ENCODE data around the gene HGD. TPM values are rescaled to one million over a fixed set of nuclear protein-coding genes. Genes with fewer than 3 reads are reported as not detected.

HGD gene
- polyA plus RNA-seq, 1 of the 3 experiments (the other 2 are of a cell fraction), result not detected

DNA sequence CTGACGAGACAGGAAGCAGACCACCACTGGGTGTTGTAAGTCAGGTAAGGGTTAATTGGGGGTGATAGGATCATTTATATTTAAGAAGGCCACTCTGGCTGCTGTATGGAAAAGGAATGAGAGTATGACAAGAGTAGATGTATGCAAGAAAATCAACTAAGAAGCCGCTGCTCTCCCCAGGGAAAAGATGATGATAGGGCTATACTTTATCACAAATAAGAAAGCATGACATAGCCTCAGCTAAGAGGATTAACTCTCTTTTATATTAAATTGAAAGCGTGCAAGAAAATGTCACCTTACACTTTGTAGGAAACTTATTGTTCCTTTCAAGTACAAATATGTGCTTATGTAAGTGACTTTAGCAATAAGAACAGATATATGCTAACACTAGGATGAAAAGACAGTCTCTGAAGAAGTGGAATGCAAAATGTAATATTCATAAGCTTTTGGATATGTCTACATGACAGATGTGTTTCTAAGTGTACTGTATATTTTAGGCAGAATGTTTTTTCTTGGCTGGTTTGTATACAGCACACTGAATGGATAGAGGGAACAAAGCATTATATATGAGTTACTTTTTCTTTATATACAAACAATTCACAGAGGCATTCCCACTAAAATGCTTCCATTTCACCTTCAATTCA is 94.6 kb downstream of the HGD start:
- Histone ChIP-seq H2AFZ (ENCODE audit: low read depth) (no peak overlapping the region), H3K9me2 (no peaks in the 10 kb centered on the region), H3K4me3 (ENCODE audit: low read depth in 2 of 2, low read length in 1 of 2) (no peak overlapping the region), H3F3A (replicated peaks; ENCODE audit: insufficient read depth) (no peaks in the 10 kb centered on the region), H3K79me2 (ENCODE audit: insufficient read depth) (no peaks in the 10 kb centered on the region), H3K4me1 (ENCODE audit: control insufficient read depth in 1 of 2, insufficient read depth in 2 of 2, low read depth in 1 of 2, low read length in 1 of 2) (no peaks in the 10 kb centered on the region), H3K9me3 (no peaks in the 10 kb centered on the region), H3K9ac (no peak overlapping the region), H3K4me2 (no peak overlapping the region), H3K27me3 (ENCODE audit: insufficient read depth) (no peaks in the 10 kb centered on the region), H3K36me3 (replicated peaks in 1 of 2; ENCODE audit: control insufficient read depth in 1 of 2, insufficient read depth in 2 of 2, low read length in 1 of 2) (no peaks in the 10 kb centered on the region), H4K20me1 (ENCODE audit: insufficient read depth) (no peaks in the 10 kb centered on the region), H3K27ac (ENCODE audit: low read depth in 2 of 2, low read length in 1 of 2) (no peak overlapping the region)
- ChIA-PET POLR2A (no interaction called here), CTCF (interaction anchor here (0.7 to 0.9 kb wide), 2 partner anchors 26 to 27 kb away, joined by 3 to 4 read pairs; no protein-coding TSS in a partner anchor)
- no peak for TF ChIP-seq MEF2A (IDR thresholded peaks at IDR 0.05; ENCODE audit: borderline replicate concordance, low read depth)
- TF ChIP-seq, protein P1, sequence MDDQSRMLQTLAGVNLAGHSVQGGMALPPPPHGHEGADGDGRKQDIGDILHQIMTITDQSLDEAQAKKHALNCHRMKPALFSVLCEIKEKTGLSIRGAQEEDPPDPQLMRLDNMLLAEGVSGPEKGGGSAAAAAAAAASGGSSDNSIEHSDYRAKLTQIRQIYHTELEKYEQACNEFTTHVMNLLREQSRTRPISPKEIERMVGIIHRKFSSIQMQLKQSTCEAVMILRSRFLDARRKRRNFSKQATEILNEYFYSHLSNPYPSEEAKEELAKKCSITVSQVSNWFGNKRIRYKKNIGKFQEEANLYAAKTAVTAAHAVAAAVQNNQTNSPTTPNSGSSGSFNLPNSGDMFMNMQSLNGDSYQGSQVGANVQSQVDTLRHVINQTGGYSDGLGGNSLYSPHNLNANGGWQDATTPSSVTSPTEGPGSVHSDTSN (IDR thresholded peaks at IDR 0.05), result no peak
- no peak for TF ChIP-seq TEAD4 (IDR thresholded peaks at IDR 0.05; ENCODE audit: borderline replicate concordance, insufficient read depth)
- no peak for TF ChIP-seq JUND (IDR thresholded peaks at IDR 0.05)
- TF ChIP-seq TCF12 (IDR thresholded peaks at IDR 0.05), result no peak
- TF ChIP-seq RCOR1 (IDR thresholded peaks at IDR 0.05; ENCODE audit: low read length), result no peak
- TF ChIP-seq RFX5 (IDR thresholded peaks at IDR 0.05; ENCODE audit: low read length), result no peak
- TF ChIP-seq, protein P2, sequence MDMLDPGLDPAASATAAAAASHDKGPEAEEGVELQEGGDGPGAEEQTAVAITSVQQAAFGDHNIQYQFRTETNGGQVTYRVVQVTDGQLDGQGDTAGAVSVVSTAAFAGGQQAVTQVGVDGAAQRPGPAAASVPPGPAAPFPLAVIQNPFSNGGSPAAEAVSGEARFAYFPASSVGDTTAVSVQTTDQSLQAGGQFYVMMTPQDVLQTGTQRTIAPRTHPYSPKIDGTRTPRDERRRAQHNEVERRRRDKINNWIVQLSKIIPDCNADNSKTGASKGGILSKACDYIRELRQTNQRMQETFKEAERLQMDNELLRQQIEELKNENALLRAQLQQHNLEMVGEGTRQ (IDR thresholded peaks at IDR 0.05; ENCODE audit: borderline replicate concordance, low read depth, low read length), result no peak
- no peak for TF ChIP-seq MXI1 (IDR thresholded peaks at IDR 0.05; ENCODE audit: low read depth, low read length)
- no peak for TF ChIP-seq SIN3A (IDR thresholded peaks at IDR 0.05; ENCODE audit: borderline replicate concordance, low read depth, low read length)
- TF ChIP-seq, protein P3, sequence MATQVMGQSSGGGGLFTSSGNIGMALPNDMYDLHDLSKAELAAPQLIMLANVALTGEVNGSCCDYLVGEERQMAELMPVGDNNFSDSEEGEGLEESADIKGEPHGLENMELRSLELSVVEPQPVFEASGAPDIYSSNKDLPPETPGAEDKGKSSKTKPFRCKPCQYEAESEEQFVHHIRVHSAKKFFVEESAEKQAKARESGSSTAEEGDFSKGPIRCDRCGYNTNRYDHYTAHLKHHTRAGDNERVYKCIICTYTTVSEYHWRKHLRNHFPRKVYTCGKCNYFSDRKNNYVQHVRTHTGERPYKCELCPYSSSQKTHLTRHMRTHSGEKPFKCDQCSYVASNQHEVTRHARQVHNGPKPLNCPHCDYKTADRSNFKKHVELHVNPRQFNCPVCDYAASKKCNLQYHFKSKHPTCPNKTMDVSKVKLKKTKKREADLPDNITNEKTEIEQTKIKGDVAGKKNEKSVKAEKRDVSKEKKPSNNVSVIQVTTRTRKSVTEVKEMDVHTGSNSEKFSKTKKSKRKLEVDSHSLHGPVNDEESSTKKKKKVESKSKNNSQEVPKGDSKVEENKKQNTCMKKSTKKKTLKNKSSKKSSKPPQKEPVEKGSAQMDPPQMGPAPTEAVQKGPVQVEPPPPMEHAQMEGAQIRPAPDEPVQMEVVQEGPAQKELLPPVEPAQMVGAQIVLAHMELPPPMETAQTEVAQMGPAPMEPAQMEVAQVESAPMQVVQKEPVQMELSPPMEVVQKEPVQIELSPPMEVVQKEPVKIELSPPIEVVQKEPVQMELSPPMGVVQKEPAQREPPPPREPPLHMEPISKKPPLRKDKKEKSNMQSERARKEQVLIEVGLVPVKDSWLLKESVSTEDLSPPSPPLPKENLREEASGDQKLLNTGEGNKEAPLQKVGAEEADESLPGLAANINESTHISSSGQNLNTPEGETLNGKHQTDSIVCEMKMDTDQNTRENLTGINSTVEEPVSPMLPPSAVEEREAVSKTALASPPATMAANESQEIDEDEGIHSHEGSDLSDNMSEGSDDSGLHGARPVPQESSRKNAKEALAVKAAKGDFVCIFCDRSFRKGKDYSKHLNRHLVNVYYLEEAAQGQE (IDR thresholded peaks at IDR 0.05; ENCODE audit: low read depth, low read length), result no peak
- TF ChIP-seq GABPA (IDR thresholded peaks at IDR 0.05; ENCODE audit: low read depth), result no peak
- no peak for DNase-seq
- 59% methylated on average over 3 of the region's 3 CpGs for WGBS (ENCODE audit: low lambda C conversion rate)

Small RNAs within 50 kb of the gene (small RNA-seq; reads per million reads assigned to genes)
- gene MTCO1P29 (0 reads per million in 7 experiments), gene MTCO2P29 (0 reads per million in 7 experiments)

Other genes starting within 250 kb of the HGD start
- 329 and 454 TPM in 2 replicates for gene FSTL1, start 231.2 kb downstream of the HGD start, polyA plus RNA-seq (2012; rRNA removed)
- 239 and 332 TPM in 2 replicates for gene NDUFB4, start 85.9 kb downstream of the HGD start, polyA plus RNA-seq (2012; rRNA removed)
- 2.2 and 3.5 TPM in 2 replicates for gene RABL3, start 60.3 kb upstream of the HGD start, polyA plus RNA-seq (2012; rRNA removed)
- gene GTF2E1, start 60.5 kb upstream of the HGD start, polyA plus RNA-seq (2012; rRNA removed), result 5.7 and 7.7 TPM in 2 replicates
- gene STXBP5L, start 226.0 kb upstream of the HGD start, polyA plus RNA-seq (2012; rRNA removed), result 0.03 and 0.06 TPM in 2 replicates

All from SK-N-SH (cell line).